NOMO-1 (cell line): ENCODE measurements around the gene CDK2.
"Not testable (repeated sequence)": the region's sequence is repeated elsewhere in the genome, so short reads cannot be mapped to it uniquely, and the experiment has no call there.

Experiments used
- DNase-seq, 2 experiments: peaks; one replicate each; lab custom pipeline; 2025; ENCODE audit not compliant: unreplicated experiment in 2 of 2; lab: John Stamatoyannopoulos, UW

CDK2 gene

GRCh38 chr12:55978393-55978792, 11.8 kb downstream of the CDK2 start:
- DNase-seq, result no peak

DNA sequence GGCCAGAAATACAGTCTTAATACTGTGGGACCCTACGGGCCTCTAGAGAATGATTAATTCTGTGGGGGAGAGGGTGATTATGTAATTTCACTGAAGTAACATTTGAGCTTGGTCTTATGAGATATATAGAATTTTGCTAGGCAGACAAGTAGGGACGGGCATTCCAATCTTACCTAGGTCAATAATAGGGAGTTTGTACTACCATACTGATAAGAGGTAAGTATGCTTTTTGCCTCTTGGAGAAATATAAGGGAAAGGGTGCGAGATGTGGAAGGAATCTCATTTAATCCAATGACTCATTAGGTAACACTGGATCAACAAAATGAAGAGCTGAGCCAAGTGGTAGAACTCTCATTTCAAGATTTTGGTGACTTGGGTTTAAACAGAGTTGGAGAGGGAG, 12.4 kb downstream of the CDK2 start:
- no peak for DNase-seq

- DNase-seq, result not testable (repeated sequence)
Measured at GRCh38 chr12:55981882-55982281, 15.3 kb downstream of the CDK2 start.

GRCh38 chr12:55982319-55982936, 15.8 kb downstream of the CDK2 start:
- no peak for DNase-seq

DNA sequence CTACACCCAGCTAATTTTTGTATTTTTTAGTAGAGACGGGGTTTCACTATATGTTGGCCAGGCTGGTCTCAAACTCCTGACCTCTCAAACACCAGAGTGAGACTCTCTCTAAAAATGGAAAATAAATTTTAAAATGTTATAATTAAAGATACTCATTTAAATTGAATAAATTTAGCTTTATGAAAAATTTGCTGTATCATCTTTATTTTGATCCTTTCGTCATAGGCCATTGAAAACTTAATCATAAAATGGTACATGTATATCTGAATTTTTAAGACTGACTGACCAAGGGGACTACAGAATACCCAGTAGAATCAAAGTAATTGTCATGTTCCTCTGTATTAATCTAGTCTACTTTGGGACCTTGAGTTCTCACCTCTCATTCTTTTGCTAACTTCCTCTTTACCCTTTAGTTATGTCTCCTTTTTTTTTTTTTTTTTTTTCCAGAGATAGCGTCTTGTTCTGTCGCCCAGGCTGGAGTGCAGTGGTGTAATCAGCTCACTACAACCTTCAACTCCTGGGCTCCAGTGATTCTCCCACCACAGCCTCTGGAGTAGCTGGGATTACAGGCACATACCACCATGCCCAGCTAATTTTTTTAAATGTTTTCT, 16.7 kb downstream of the CDK2 start:
- peak in 1 of 2 experiments; percentile 31 for DNase-seq

- DNase-seq, result no peak
Measured at GRCh38 chr12:55984861-55985260, 18.2 kb downstream of the CDK2 start.

GRCh38 chr12:55985341-55985740, 18.7 kb downstream of the CDK2 start:
- DNase-seq, result no peak

DNA sequence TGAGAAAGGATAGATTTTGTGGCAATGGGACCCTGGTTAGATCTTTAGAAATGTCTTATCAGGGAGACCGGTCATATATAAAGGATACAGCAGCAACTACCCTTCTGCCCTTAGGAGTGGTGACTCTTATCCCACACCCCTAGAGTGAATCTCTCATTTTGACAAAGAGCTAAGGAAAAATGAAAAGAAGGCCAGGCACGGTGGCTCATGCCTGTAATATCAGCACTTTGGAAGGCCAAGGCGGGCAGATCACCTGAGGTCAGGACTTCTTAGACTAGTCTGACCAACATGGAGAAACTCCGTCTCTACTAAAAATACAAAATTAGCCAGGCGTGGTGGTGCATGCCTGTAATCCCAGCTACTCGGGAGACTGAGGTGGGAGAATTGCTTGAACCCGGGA, 19.3 kb downstream of the CDK2 start:
- not testable (repeated sequence) for DNase-seq

DNA sequence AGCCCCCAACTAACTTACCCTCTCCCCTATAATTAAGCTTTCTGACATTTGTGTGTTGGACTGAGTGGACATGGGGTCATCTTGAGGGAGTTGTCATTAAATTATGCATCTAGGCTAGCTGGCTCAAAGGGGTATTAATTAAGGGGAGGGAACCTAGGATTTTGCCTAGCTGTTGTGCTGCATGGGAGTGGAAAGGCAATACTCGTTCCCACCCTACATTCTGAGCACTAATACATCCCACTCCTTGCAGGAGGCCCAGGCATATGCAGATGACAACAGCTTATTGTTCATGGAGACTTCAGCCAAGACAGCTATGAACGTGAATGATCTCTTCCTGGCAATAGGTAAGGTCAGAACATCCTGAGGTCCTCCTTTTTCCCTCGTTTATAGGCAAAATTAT, 24.5 kb downstream of the CDK2 start:
- no peak for DNase-seq

- no peak for DNase-seq
Measured at GRCh38 chr12:55993230-55993853, 26.7 kb downstream of the CDK2 start.

- DNase-seq, result no peak
Measured at GRCh38 chr12:55995366-55995765, 28.7 kb downstream of the CDK2 start.

DNA sequence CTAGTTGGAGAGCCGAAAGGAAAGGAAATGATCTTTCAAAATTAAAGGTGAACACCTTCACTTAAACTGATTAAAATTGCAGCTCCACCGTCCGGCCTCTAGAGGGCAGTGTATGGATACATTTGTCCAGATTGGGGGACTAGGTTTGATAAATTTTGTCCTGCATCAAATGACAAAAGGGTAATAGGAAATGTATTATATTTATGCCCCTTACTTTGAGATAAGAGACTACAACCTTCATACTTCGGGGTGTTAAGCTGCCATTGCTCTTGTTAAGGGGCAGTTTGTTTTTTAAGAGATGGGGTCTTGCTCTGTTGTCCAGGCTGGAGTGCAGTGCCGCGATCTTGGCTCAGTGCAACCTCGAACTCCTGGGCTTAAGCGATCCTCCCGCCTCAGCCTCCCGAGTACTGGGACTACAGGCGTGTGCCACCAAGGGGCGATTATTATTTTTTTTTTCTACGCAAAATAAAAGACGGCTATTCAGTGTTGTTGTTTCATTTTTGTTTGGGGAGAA, 29.6 kb downstream of the CDK2 start:
- peak; percentile 43 to 68 for DNase-seq

DNA sequence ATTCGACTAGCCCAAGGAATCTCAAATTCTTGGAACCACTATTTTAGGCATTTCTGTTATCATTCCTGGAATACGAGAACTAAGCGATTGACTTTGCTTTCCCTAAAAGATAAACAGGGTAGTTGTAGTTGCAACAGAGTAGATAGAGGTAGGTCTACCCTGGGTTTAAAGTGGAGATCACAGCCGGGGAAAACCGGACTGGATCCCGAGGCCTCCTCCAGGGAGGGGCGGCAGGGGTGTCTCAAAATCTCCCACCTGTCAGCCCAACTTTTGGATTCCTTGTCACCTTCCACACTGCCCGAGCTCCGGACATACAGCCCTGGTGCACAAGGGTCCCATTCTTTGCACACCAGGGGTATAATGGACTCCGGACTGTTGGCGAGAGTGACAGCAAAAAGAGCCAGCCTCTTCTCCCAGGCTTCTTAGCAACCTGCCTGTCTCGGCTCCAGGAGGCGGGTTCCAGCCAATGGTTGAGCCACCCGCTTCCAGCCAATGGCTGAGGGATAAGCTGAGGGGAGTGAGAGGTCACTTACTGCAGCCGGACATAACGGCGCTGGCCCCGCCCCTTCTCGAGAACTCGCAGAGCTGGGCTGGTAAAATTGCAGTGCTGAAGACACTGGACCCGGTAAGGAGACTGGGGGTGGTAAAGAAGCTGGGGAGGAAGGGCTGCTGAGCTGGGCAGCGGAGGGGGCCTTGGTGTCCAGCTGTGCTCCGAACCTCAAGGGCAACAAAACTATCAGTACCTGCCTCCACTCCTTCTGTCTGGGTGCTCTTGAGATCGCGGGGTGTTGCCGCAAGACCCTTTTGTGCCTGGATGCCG, 30.3 kb downstream of the CDK2 start, which contains the start of gene SUOX:
Gene SUOX (plus strand): TSS at position 562 of the 820 bp plus-strand sequence. CDS start 4,946 bp downstream, outside the sequence.
- peak; percentile 90 to 97 for DNase-seq

- no peak for DNase-seq
Measured at GRCh38 chr12:55997535-55997859, 30.9 kb downstream of the CDK2 start.

GRCh38 chr12:55999522-55999921, 32.9 kb downstream of the CDK2 start:
- not testable (repeated sequence) for DNase-seq

- not testable (repeated sequence) for DNase-seq
Measured at GRCh38 chr12:55999999-56000540, 33.4 kb downstream of the CDK2 start.

DNA sequence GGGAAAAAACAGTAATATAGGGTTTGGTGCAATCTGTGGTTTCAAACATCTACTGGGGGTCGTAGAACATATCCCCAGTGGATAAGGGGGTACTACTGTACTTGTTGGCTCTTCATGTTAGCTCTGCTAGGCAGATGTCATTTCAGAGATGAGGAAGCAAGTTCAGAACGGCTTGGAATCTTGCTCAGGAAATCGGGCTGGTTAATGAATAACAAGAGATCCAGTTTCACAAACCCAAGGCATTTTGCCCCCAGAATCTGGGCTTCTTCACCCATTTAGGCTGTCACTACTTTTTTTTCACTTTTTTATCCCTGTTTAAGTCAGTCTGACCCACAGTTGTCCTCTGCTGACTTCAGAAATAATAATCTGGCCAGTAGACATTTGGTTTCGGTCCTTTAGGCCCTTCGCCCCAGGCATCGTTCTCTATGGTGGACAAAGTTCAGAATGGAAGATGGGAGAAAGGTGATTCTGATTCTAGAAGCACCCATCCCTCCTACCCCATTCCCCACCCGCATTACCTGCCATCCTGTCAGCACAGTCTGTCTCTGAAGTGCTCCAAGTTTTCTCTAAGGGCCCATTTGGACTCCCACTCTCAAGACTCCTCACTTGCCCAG, 35.0 kb downstream of the CDK2 start:
- no peak for DNase-seq

DNA sequence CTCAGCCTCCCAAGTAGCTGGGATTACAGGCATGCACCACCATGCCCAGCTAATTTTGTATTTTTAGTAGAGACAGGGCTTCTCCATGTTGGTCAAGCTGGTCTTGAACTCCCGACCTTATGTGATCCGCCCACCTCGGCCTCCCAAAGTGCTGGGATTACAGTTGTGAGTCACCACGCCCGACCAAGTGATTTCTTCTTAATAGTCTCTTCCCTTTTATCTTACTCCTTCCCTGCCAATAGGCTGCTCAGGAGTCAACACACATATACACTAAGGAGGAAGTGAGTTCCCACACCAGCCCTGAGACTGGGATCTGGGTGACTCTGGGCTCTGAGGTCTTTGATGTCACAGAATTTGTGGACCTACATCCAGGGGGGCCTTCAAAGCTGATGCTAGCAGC, 36.7 kb downstream of the CDK2 start:
- DNase-seq, result not testable (repeated sequence)

DNA sequence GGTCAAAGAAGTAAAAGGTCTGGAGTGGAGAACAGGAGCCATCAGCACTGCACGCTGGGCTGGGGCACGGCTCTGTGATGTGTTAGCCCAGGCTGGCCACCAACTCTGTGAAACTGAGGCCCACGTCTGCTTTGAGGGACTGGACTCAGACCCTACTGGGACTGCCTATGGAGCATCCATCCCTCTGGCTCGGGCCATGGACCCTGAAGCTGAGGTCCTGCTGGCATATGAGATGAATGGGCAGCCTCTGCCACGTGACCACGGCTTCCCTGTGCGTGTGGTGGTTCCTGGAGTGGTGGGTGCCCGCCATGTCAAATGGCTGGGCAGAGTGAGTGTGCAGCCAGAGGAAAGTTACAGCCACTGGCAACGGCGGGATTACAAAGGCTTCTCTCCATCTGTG, 37.6 kb downstream of the CDK2 start:
- DNase-seq, result no peak
